ENCODE results near the gene MEP1B.
"Not testable (repeated sequence)": the region's sequence is repeated elsewhere in the genome, so short reads cannot be mapped to it uniquely, and the experiment has no call there.

Gene MEP1B
- 0 to 0.23 (median 0.06) reads per million in 18 experiments for total RNA-seq

GRCh38 chr18:32189790-32190189 lies at the start of gene MEP1B:
MEP1B (plus strand) TSS chr18:32190039; CDS start chr18:32190071, 32 bp downstream.
- no peak for DNase-seq

- no peak for DNase-seq
Measured at GRCh38 chr18:32148185-32148870, 41.5 kb upstream of the MEP1B start.

GRCh38 chr18:32152705-32153448 lies 37.0 kb upstream of the MEP1B start:
- no peak for DNase-seq

GRCh38 chr18:32156855-32157254 lies 33.0 kb upstream of the MEP1B start:
- peak; percentile 4 to 43 for DNase-seq

- DNase-seq = no peak
Measured at GRCh38 chr18:32157580-32157979, 32.3 kb upstream of the MEP1B start.

GRCh38 chr18:32158108-32158624 lies 31.7 kb upstream of the MEP1B start:
- peak; percentile 72 to 81 for DNase-seq

GRCh38 chr18:32158631-32159030 lies 31.2 kb upstream of the MEP1B start:
- DNase-seq = not testable (repeated sequence)

- DNase-seq = no peak
Measured at GRCh38 chr18:32160547-32160946, 29.3 kb upstream of the MEP1B start.

GRCh38 chr18:32167980-32168730 lies 21.7 kb upstream of the MEP1B start:
- no peak for DNase-seq

- DNase-seq = no peak
Measured at GRCh38 chr18:32173654-32174053, 16.2 kb upstream of the MEP1B start.

GRCh38 chr18:32174719-32175118 lies 15.1 kb upstream of the MEP1B start:
- no peak for DNase-seq

- DNase-seq = no peak
Measured at GRCh38 chr18:32175265-32175664, 14.6 kb upstream of the MEP1B start.

- DNase-seq = not testable (repeated sequence)
Measured at GRCh38 chr18:32176745-32177144, 13.1 kb upstream of the MEP1B start.

- DNase-seq = no peak
Measured at GRCh38 chr18:32177530-32177929, 12.3 kb upstream of the MEP1B start.

GRCh38 chr18:32183503-32183902 lies 6.3 kb upstream of the MEP1B start:
- no peak for DNase-seq

GRCh38 chr18:32190209-32190608 lies 370 bp downstream of the MEP1B start:
- DNase-seq = no peak

- no peak for DNase-seq
Measured at GRCh38 chr18:32195881-32196815, 6.3 kb downstream of the MEP1B start.

- no peak for DNase-seq
Measured at GRCh38 chr18:32200766-32201165, 10.9 kb downstream of the MEP1B start.

- no peak for DNase-seq
Measured at GRCh38 chr18:32201948-32202672, 12.3 kb downstream of the MEP1B start.

GRCh38 chr18:32208023-32208422 lies 18.2 kb downstream of the MEP1B start:
- no peak for DNase-seq

- no peak for DNase-seq
Measured at GRCh38 chr18:32208577-32208976, 18.7 kb downstream of the MEP1B start.

All from inflammatory macrophage (primary cell).